Smooth muscle cell (in vitro differentiated cells): ENCODE measurements around the gene ARID1B. TPM values are rescaled to one million over a fixed set of nuclear protein-coding genes. Genes with fewer than 3 reads are reported as not detected.

Source experiments
- DNase-seq: peaks from one replicate; lab custom pipeline; 2025; ENCODE audit not compliant: unreplicated experiment; lab: John Stamatoyannopoulos, UW
- H2AFZ ChIP-seq: fragments of 200-600 bp; sonication (generic); 2 replicates; pipeline ENCODE4 v1.6.0; 2016; ENCODE audit warnings: antibody characterized with exemption, low read depth, mild to moderate bottlenecking
- H3F3A ChIP-seq: fragments of 200-600 bp; sonication (generic); 2 replicates; pipeline ENCODE4 v1.6.0; 2017; ENCODE audit warnings: antibody characterized with exemption, low read depth
- H3K27ac ChIP-seq: fragments of 200-600 bp; sonication (generic); 2 replicates; pipeline ENCODE4 v1.5.1; 2016; ENCODE audit warnings: low read depth, mild to moderate bottlenecking
- H3K27me3 ChIP-seq: fragments of 200-600 bp; sonication (generic); 2 replicates; pipeline ENCODE4 v1.6.1; 2016; ENCODE audit warnings: low read depth, mild to moderate bottlenecking
- H3K36me3 ChIP-seq: fragments of 200-600 bp; sonication (generic); 2 replicates; pipeline ENCODE4 v1.5.1; 2016; ENCODE audit warnings: low read depth
- H3K4me1 ChIP-seq: fragments of 200-600 bp; sonication (generic); 2 replicates; pipeline ENCODE4 v1.5.1; 2016; ENCODE audit warnings: low read depth
- H3K4me2 ChIP-seq: fragments of 200-600 bp; sonication (generic); 2 replicates; pipeline ENCODE4 v1.6.0; 2016; ENCODE audit warnings: mild to moderate bottlenecking
- H3K4me3 ChIP-seq: fragments of 200-600 bp; sonication (generic); 2 replicates; pipeline ENCODE4 v1.5.1; 2016; ENCODE audit warnings: mild to moderate bottlenecking
- H3K79me2 ChIP-seq: fragments of 200-600 bp; sonication (generic); 2 replicates; pipeline ENCODE4 v1.6.0; 2016; ENCODE audit warnings: low read depth, mild to moderate bottlenecking
- H3K9ac ChIP-seq: fragments of 200-600 bp; sonication (generic); 2 replicates; pipeline ENCODE4 v1.6.0; 2016; ENCODE audit warnings: low read depth
- H3K9me3 ChIP-seq: fragments of 200-600 bp; sonication (generic); replicated peaks from 2 replicates; pipeline ENCODE4 v1.5.1; 2016; ENCODE audit warnings: low read depth
- H4K20me1 ChIP-seq: fragments of 200-600 bp; sonication (generic); 2 replicates; pipeline ENCODE4 v1.6.0; 2016; ENCODE audit warnings: low read depth
- WGBS: methylation state at CpG from one replicate; pipeline ENCODE4 v1.1.7; 2016; ENCODE audit warnings: low lambda C conversion rate; 5-methylcytosine and 5-hydroxymethylcytosine counted together
- polyA plus RNA-seq: library from polyadenylated mRNA; unstranded; fragments of >200 nt; fragmentation: Nextera tagmentation; extraction: Ambion mirVana; gene quantifications from 2 replicates; pipeline ENCODE4 v1.2.1, GENCODE V29; 2016
- total RNA-seq: library from RNA; depleted of rRNA; stranded (reverse); fragments of >200 nt; gene quantifications from 2 replicates; pipeline ENCODE4 v1.2.3, GENCODE V29; 2014
- TF ChIP-seq, protein P1 (sequence below): fragments of 200-600 bp; sonication (generic); IDR thresholded peaks from 2 replicates; pipeline ENCODE4 v1.5.1; 2017; ENCODE audit warnings: borderline replicate concordance, mild to moderate bottlenecking, antibody characterized with exemption; ENCODE audit not compliant: insufficient read depth, poor library complexity, severe bottlenecking

ARID1B gene
- total and polyA plus RNA-seq, 2 experiments from 2014 or later: 30.1 to 65.4 TPM

DNA sequence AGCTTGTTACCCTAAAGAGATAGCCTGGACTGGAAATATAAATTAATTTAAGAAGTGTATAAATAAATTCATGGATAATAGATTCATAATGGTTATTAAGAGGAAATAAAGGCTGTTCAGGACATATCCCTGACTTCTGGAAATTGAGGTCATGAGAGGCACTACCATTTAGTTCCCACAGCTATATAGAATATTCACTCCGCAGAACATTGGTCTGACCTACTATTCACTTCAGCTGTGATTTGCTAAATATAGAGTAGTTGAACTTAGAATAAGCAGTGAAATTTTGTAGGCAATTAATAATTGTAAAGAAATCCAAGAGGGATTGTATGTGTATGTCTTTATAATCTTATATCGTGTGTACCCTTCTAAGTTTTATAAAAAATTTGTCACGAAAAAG lies 112.8 kb downstream of the ARID1B start:
- Histone ChIP-seq H3K27me3 (no peaks in the 10 kb centered on the region), H4K20me1 (peaks cover 99% of the 10 kb centered on the region), H3K4me1 (peaks cover 14% of the 10 kb centered on the region), H3K36me3 (no peaks in the 10 kb centered on the region), H2AFZ (no peak overlapping the region), H3K9ac (no peak overlapping the region), H3K4me3 (no peak overlapping the region), H3K27ac (no peak overlapping the region), H3F3A (no peaks in the 10 kb centered on the region), H3K9me3 (no peaks in the 10 kb centered on the region), H3K79me2 (peaks cover 95% of the 10 kb centered on the region), H3K4me2 (no peak overlapping the region)
- no peak for DNase-seq
- TF ChIP-seq, protein P1, sequence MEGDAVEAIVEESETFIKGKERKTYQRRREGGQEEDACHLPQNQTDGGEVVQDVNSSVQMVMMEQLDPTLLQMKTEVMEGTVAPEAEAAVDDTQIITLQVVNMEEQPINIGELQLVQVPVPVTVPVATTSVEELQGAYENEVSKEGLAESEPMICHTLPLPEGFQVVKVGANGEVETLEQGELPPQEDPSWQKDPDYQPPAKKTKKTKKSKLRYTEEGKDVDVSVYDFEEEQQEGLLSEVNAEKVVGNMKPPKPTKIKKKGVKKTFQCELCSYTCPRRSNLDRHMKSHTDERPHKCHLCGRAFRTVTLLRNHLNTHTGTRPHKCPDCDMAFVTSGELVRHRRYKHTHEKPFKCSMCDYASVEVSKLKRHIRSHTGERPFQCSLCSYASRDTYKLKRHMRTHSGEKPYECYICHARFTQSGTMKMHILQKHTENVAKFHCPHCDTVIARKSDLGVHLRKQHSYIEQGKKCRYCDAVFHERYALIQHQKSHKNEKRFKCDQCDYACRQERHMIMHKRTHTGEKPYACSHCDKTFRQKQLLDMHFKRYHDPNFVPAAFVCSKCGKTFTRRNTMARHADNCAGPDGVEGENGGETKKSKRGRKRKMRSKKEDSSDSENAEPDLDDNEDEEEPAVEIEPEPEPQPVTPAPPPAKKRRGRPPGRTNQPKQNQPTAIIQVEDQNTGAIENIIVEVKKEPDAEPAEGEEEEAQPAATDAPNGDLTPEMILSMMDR: no peak
- 99% methylated on average over 3 of the region's 3 CpGs for WGBS

DNA sequence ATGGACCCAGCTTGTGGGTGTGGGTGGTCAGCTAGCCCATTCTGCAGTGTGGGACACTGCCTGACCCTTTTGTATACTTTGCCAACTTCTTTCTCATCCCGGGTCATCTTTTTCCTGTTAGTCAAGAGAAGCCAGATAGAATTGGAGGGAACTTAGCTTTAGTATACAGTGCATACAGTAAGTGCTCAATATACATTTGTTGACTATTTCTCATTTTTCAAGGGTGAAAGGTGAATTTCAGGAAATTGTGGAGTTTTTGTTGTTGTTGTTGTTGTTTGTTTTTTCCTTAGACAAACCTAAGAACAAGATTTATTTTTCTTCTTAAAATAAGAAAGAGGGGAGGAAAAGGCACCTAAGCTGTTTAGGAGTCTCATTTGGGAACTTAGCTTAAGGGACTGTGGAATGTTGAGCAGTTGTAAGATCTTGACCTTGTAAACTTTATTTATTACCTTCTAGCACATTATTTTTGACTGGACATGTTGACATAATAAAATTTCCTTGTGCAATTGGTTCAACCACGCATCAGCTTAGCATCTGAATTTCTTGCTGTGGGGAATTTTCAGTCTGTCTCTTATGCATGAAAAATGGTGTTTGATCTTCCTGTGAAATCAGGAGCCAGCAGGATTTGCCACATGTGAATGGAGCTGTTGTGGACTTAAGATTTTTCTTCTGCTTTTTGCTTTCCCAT lies 113.6 kb downstream of the ARID1B start:
- peaks cover 14% of the 10 kb centered on the region for H3K4me1 ChIP-seq
- DNase-seq: no peak
- H3K36me3 ChIP-seq: no peaks in the 10 kb centered on the region
- H3K9ac ChIP-seq: no peak overlapping the region
- TF ChIP-seq, protein P1: no peak
- peaks cover 99% of the 10 kb centered on the region for H4K20me1 ChIP-seq
- H3K4me2 ChIP-seq: no peak overlapping the region
- H3K27me3 ChIP-seq: no peaks in the 10 kb centered on the region
- no peak overlapping the region for H3K27ac ChIP-seq
- H3F3A ChIP-seq: no peaks in the 10 kb centered on the region
- WGBS: 59% methylated on average over 2 of the region's 2 CpGs
- no peak overlapping the region for H2AFZ ChIP-seq
- no peaks in the 10 kb centered on the region for H3K9me3 ChIP-seq
- no peak overlapping the region for H3K4me3 ChIP-seq
- H3K79me2 ChIP-seq: peaks cover 95% of the 10 kb centered on the region

DNA sequence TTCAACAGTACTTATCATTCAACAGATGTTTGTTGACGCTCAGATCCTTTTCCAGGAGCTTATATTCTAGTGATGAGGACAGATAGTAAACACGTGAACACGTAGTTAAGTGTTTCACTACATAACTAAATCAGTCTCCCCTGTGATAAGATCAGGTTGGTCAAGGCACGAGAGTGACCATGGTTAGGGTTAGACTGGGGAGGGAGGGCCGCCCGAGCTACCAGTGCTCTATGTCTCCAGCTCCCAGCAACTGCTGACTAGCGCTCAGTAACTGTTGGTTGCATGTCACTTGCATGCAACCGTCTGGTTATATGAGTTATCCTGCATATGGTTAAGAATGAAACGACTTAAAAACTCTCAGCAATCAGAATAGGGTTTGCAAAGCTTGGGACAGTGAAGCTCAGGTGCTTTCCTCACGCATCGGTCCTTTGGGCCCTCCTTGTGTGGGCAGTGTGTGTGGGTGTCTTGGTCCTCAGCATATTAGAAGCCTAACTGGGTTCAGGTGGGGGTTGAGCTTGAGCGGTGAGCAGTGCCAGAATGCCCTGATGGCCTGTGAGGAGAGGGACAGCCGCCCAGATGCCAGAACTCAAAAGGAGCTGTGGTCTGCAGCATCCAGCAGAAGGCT lies 120.8 kb downstream of the ARID1B start:
- Histone ChIP-seq H3K9ac (no peak overlapping the region), H2AFZ (no peak overlapping the region), H3K36me3 (no peaks in the 10 kb centered on the region), H3K4me2 (no peak overlapping the region), H3K79me2 (peaks cover 92% of the 10 kb centered on the region), H3F3A (no peaks in the 10 kb centered on the region), H3K27ac (no peak overlapping the region), H3K4me1 (no peaks in the 10 kb centered on the region), H3K27me3 (no peaks in the 10 kb centered on the region), H3K9me3 (no peaks in the 10 kb centered on the region), H4K20me1 (peaks cover 92% of the 10 kb centered on the region), H3K4me3 (no peak overlapping the region)
- DNase-seq: no peak
- TF ChIP-seq, protein P1: no peak
- 94% methylated on average over 13 of the region's 13 CpGs for WGBS
